Fibroblast of lung (primary cell): ENCODE data around the gene CERS4.
"Not testable (repeated sequence)": the region's sequence is repeated elsewhere in the genome, so short reads cannot be mapped to it uniquely, and the experiment has no call there.

ENCODE experiments used
- EZH2 ChIP-seq: IDR thresholded peaks from 2 replicates; pipeline ENCODE4 v1.5.1; 2012; ENCODE audit warnings: low read length, control low read depth, mild to moderate bottlenecking; ENCODE audit errors: missing control alignments
- TF ChIP-seq, protein P1 (sequence below), 2 donors: IDR thresholded peaks in 1 of 2; conservative IDR thresholded peaks in 1 of 2; 1 replicate in 1 of 2; 2 replicates in 1 of 2; pipeline ENCODE4 v1.5.1; 2011 to 2012; ENCODE audit warnings: low read length in 2 of 2, control low read depth in 1 of 2, inconsistent platforms in 1 of 2, low read depth in 1 of 2, mild to moderate bottlenecking in 1 of 2

DNA sequence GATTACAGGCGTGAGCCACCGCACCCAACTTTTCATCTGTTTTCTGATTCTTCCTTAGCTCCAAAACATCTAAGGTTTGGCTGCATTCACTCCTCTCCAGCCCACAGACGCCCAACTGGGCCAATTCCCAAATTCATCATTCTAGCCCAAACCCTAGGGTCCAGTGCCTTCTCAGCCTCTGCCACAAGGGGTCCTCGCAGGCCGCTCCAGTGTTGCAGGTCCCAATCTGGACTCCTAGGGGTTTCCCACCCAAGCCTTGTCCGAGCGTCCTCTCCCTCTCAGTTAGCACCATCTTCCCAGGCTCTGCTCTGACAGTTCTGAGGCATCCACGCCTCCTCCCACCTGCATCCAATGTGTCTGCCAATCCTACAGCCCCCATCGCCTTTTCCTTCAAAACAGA, 67.3 kb downstream of the CERS4 start:
- TF ChIP-seq, protein P1, sequence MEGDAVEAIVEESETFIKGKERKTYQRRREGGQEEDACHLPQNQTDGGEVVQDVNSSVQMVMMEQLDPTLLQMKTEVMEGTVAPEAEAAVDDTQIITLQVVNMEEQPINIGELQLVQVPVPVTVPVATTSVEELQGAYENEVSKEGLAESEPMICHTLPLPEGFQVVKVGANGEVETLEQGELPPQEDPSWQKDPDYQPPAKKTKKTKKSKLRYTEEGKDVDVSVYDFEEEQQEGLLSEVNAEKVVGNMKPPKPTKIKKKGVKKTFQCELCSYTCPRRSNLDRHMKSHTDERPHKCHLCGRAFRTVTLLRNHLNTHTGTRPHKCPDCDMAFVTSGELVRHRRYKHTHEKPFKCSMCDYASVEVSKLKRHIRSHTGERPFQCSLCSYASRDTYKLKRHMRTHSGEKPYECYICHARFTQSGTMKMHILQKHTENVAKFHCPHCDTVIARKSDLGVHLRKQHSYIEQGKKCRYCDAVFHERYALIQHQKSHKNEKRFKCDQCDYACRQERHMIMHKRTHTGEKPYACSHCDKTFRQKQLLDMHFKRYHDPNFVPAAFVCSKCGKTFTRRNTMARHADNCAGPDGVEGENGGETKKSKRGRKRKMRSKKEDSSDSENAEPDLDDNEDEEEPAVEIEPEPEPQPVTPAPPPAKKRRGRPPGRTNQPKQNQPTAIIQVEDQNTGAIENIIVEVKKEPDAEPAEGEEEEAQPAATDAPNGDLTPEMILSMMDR (conservative IDR thresholded peaks at IDR 0.05 in 1 of 2, IDR thresholded peaks at IDR 0.05 in 1 of 2; ENCODE audit: low read depth in 1 of 2, low read length in 2 of 2) = not testable (repeated sequence)
- TF ChIP-seq EZH2 = not testable (repeated sequence)
